Ovary (tissue), 3 donors: Measurements from ENCODE around the gene PDC.
"Not testable (repeated sequence)": the region's sequence is repeated elsewhere in the genome, so short reads cannot be mapped to it uniquely, and the experiment has no call there.

Experiments
- EP300 ChIP-seq: sonication (generic); formaldehyde crosslinking; IDR thresholded peaks from one replicate; pipeline ENCODE4 v1.6.1; 2017; ENCODE audit warnings: antibody characterized with exemption
- POLR2A ChIP-seq: fragments of 450-650 bp; IDR thresholded peaks from one replicate; pipeline ENCODE4 v1.6.1; 2017; ENCODE audit warnings: antibody characterized with exemption, mild to moderate bottlenecking, moderate library complexity
- TF ChIP-seq, protein P1 (sequence below), 3 donors: fragments of 450-650 bp in 2 of 3; fragments of 200-600 bp in 1 of 3; IDR thresholded peaks; one replicate each; pipeline versions ENCODE4 v1.5.1 to v1.8.0; 2016 to 2022; ENCODE audit warnings: antibody characterized with exemption in 3 of 3, mild to moderate bottlenecking in 1 of 3
- donor health status: DM: no; HTN: no; CAD: no.

- TF ChIP-seq, protein P1, sequence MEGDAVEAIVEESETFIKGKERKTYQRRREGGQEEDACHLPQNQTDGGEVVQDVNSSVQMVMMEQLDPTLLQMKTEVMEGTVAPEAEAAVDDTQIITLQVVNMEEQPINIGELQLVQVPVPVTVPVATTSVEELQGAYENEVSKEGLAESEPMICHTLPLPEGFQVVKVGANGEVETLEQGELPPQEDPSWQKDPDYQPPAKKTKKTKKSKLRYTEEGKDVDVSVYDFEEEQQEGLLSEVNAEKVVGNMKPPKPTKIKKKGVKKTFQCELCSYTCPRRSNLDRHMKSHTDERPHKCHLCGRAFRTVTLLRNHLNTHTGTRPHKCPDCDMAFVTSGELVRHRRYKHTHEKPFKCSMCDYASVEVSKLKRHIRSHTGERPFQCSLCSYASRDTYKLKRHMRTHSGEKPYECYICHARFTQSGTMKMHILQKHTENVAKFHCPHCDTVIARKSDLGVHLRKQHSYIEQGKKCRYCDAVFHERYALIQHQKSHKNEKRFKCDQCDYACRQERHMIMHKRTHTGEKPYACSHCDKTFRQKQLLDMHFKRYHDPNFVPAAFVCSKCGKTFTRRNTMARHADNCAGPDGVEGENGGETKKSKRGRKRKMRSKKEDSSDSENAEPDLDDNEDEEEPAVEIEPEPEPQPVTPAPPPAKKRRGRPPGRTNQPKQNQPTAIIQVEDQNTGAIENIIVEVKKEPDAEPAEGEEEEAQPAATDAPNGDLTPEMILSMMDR (IDR thresholded peaks at IDR 0.05): not testable (repeated sequence)
- not testable (repeated sequence) for TF ChIP-seq POLR2A, EP300
Measured at GRCh38 chr1:186401446-186401845, 59.5 kb downstream of the PDC start.
